HepG2 (cell line): Measurements from ENCODE around the gene IGLON5. TPM values are rescaled to one million over a fixed set of nuclear protein-coding genes. Genes with fewer than 3 reads are reported as not detected.

Experiments
- ATAC-seq: fragments of 200-7000 bp; cut with Tn5 transposase; 3 replicates; pipeline ENCODE4 v1.9.1; 2020; ENCODE audit warnings: mild to moderate bottlenecking, moderate library complexity
- BruUV-seq: library from RNA; stranded (reverse); fragments of 400-500 nt; replicated peaks from 2 replicates; lab custom pipeline; 2021; lab: Mats Ljungman, UMichigan
- CTCF ChIA-PET: fragments of 300-600 bp; formaldehyde crosslinking; extraction: SDS; loops from one replicate; lab custom pipeline; 2021; ENCODE audit warnings: low total read pairs, inconsistent platforms, low intra/inter-chr PET ratio; lab: Yijun Ruan, JAX
- POLR2A ChIA-PET: fragments of 350-600 bp; sonication (Branson Sonifier 250); formaldehyde crosslinking; loops from one replicate; lab custom pipeline; 2020; ENCODE audit warnings: antibody characterized with exemption, inconsistent platforms; lab: Yijun Ruan, JAX
- DNase-seq: peaks from one replicate; pipeline ENCODE4 v3.0.0-alpha.2; 2015; ENCODE audit warnings: low spot score
- FAIRE-seq: peaks from 3 replicates; lab custom pipeline; 2011; peaks lifted over from hg19 to GRCh38; lab: Jason Lieb, UNC
- H2AFZ ChIP-seq: one replicate; pipeline ENCODE4 v1.6.1; 2011; ENCODE audit warnings: low read length, inconsistent platforms
- H3K27ac ChIP-seq: fragments of 300-600 bp; 3 replicates; pipeline ENCODE4 v1.8.0; 2011; ENCODE audit warnings: mixed run types, mild to moderate bottlenecking, mixed read lengths, low read length, inconsistent platforms; ENCODE audit not compliant: insufficient read depth; ENCODE audit errors: extremely low read length
- H3K27me3 ChIP-seq, 2 experiments: fragments of 200-600 bp in 1 of 2; 2 replicates in 1 of 2; 3 replicates in 1 of 2; pipeline versions ENCODE4 v1.6.0 to v1.8.0; 2011; ENCODE audit warnings: low read length in 2 of 2, mild to moderate bottlenecking in 2 of 2, moderate library complexity in 2 of 2, inconsistent platforms in 1 of 2; ENCODE audit not compliant: insufficient read depth in 2 of 2, control insufficient read depth in 1 of 2
- H3K36me3 ChIP-seq, 2 experiments: fragments of 200-600 bp in 1 of 2; replicated peaks in 1 of 2; 2 replicates in 1 of 2; 3 replicates in 1 of 2; pipeline versions ENCODE4 v1.5.1 to v1.8.0; 2011; ENCODE audit warnings: low read length in 2 of 2, inconsistent platforms in 1 of 2; ENCODE audit not compliant: insufficient read depth in 2 of 2, control insufficient read depth in 1 of 2
- H3K4me1 ChIP-seq: 2 replicates; pipeline ENCODE4 v1.5.1; 2012; ENCODE audit warnings: low read length, inconsistent platforms; ENCODE audit not compliant: insufficient read depth
- H3K4me2 ChIP-seq: 2 replicates; pipeline ENCODE4 v1.6.0; 2011; ENCODE audit warnings: low read depth, low read length, inconsistent platforms
- H3K4me3 ChIP-seq, 3 experiments: fragments of 200-600 bp in 1 of 3; sonication (generic), shearing (Covaris generic) in 1 of 3; replicated peaks in 1 of 3; 2 replicates each; pipeline ENCODE4 v1.5.1; 2011 to 2016; ENCODE audit warnings: low read length in 3 of 3, inconsistent platforms in 2 of 3, low read depth in 2 of 3, mild to moderate bottlenecking in 2 of 3, control low read depth in 1 of 3, mixed read lengths in 1 of 3; ENCODE audit not compliant: insufficient read depth in 1 of 3
- H3K79me2 ChIP-seq: one replicate; pipeline ENCODE4 v1.6.1; 2011; ENCODE audit warnings: low read length, inconsistent platforms; ENCODE audit not compliant: insufficient read depth
- H3K9ac ChIP-seq: 2 replicates; pipeline ENCODE4 v1.6.0; 2011; ENCODE audit warnings: mild to moderate bottlenecking, low read depth, low read length, inconsistent platforms; ENCODE audit not compliant: insufficient read depth
- H3K9me3 ChIP-seq: 2 replicates; pipeline ENCODE4 v1.5.1; 2012; ENCODE audit warnings: mild to moderate bottlenecking, low read length
- H4K20me1 ChIP-seq: 2 replicates; pipeline ENCODE4 v1.6.0; 2011; ENCODE audit warnings: inconsistent platforms, mild to moderate bottlenecking, low read length, moderate library complexity; ENCODE audit not compliant: insufficient read depth
- CHCHD3 ChIP-seq: sonication (generic); formaldehyde crosslinking; IDR thresholded peaks from 2 replicates; pipeline ENCODE4 v1.8.0; 2022; ENCODE audit warnings: mild to moderate bottlenecking, missing genetic modification reagents, moderate library complexity
- CSRNP1 ChIP-seq: sonication (generic); formaldehyde crosslinking; IDR thresholded peaks from 2 replicates; pipeline ENCODE4 v1.8.1; 2023; ENCODE audit warnings: mild to moderate bottlenecking, missing genetic modification reagents
- HHEX ChIP-seq: IDR thresholded peaks from 2 replicates; pipeline ENCODE4 v1.6.1; 2016; ENCODE audit warnings: control low read depth
- IKZF5 ChIP-seq: IDR thresholded peaks from 2 replicates; pipeline ENCODE4 v1.6.1; 2018; ENCODE audit warnings: missing genetic modification reagents, mild to moderate bottlenecking, missing compliant biosample characterization
- KLF12 ChIP-seq: sonication (generic); formaldehyde crosslinking; IDR thresholded peaks from 2 replicates; pipeline ENCODE4 v1.4.0; 2020; ENCODE audit warnings: missing genetic modification reagents, borderline replicate concordance
- KLF16 ChIP-seq, 2 experiments: sonication (generic) in 1 of 2; formaldehyde crosslinking in 1 of 2; IDR thresholded peaks; 2 replicates each; pipeline versions ENCODE4 v1.6.1 to v1.8.0; 2016 to 2023; ENCODE audit warnings: missing genetic modification reagents in 2 of 2, missing compliant biosample characterization in 1 of 2
- RNF2 ChIP-seq: fragments of 450-650 bp; conservative IDR thresholded peaks from 2 replicates; pipeline ENCODE4 v1.6.1; 2016; ENCODE audit warnings: low read depth
- SAFB2 ChIP-seq: sonication (generic); formaldehyde crosslinking; IDR thresholded peaks from 2 replicates; pipeline ENCODE4 v1.5.1; 2020; ENCODE audit warnings: missing genetic modification reagents, low read depth, mild to moderate bottlenecking, borderline replicate concordance
- SNAPC5 ChIP-seq: sonication (generic); formaldehyde crosslinking; IDR thresholded peaks from 2 replicates; pipeline ENCODE4 v1.8.1; 2023; ENCODE audit warnings: mild to moderate bottlenecking, missing genetic modification reagents, borderline replicate concordance
- SRSF4 ChIP-seq: fragments of 200-400 bp; formaldehyde crosslinking; IDR thresholded peaks from one replicate; pipeline ENCODE4 v1.6.1; 2018; ENCODE audit warnings: mild to moderate bottlenecking, low read depth, low read length, moderate library complexity; ENCODE audit not compliant: poor library complexity, severe bottlenecking
- SRSF9 ChIP-seq: fragments of 200-400 bp; formaldehyde crosslinking; IDR thresholded peaks from 2 replicates; pipeline ENCODE4 v1.6.1; 2018; ENCODE audit warnings: borderline replicate concordance, mild to moderate bottlenecking, low read depth, low read length; ENCODE audit not compliant: insufficient read depth, poor library complexity, severe bottlenecking
- TGIF2 ChIP-seq: IDR thresholded peaks from 2 replicates; pipeline ENCODE4 v1.6.1; 2016; ENCODE audit warnings: control low read depth, missing compliant biosample characterization
- THAP11 ChIP-seq: IDR thresholded peaks from 2 replicates; pipeline ENCODE4 v1.6.1; 2016; ENCODE audit warnings: missing biosample characterization, missing genetic modification reagents
- ZBTB7B ChIP-seq: sonication (generic); formaldehyde crosslinking; IDR thresholded peaks from 2 replicates; pipeline ENCODE4 v1.4.0; 2020; ENCODE audit warnings: missing genetic modification reagents
- ZFX ChIP-seq: sonication (generic); formaldehyde crosslinking; IDR thresholded peaks from 2 replicates; pipeline ENCODE4 v1.4.0; 2020; ENCODE audit warnings: mild to moderate bottlenecking, low read depth, missing genetic modification reagents, moderate library complexity
- ZNF773 ChIP-seq: sonication (generic); formaldehyde crosslinking; IDR thresholded peaks from 2 replicates; pipeline ENCODE4 v1.4.0; 2020; ENCODE audit warnings: missing genetic modification reagents, borderline replicate concordance
- ZNF800 ChIP-seq: sonication (generic); formaldehyde crosslinking; IDR thresholded peaks from 2 replicates; pipeline ENCODE4 v1.4.0; 2020; ENCODE audit warnings: missing genetic modification reagents
- ZSCAN29 ChIP-seq: sonication (generic); formaldehyde crosslinking; conservative IDR thresholded peaks from 2 replicates; pipeline ENCODE4 v1.4.0; 2020; ENCODE audit warnings: mild to moderate bottlenecking, missing genetic modification reagents
- WGBS: methylation state at CpG from one replicate; pipeline ENCODE4 v1.1.6; 2017; ENCODE audit warnings: low lambda C conversion rate; 5-methylcytosine and 5-hydroxymethylcytosine counted together
- in situ Hi-C: cut with HindIII; loops from 2 replicates; pipeline ENCODE4 v1.10.0; 2017; ENCODE audit warnings: low pct_unique_long_range_greater_than_20kb; ENCODE audit not compliant: extremely low pct_ligation_motif_present
- intact Hi-C: fragments of 100-400 bp; cut with micrococcal nuclease; formaldehyde crosslinking; loops from one replicate; pipeline ENCODE4 v1.10.0; 2022; ENCODE audit not compliant: unreplicated experiment
- polyA plus RNA-seq, 8 experiments: library from polyadenylated mRNA; depleted of rRNA in 3 of 8; stranded (reverse) in 7 of 8; unstranded in 1 of 8; fragments of >200 nt; fragmentation: Illumina TruSeq in 4 of 8; extraction: Trizol in 4 of 8; gene quantifications; 2 replicates each; pipeline versions ENCODE4 v1.2.1 to v1.2.3, GENCODE V29; 2011 to 2016; ENCODE audit warnings: low read depth in 4 of 8, missing spikeins in 1 of 8, mixed read lengths in 1 of 8; ENCODE audit not compliant: insufficient read depth in 1 of 8
- total RNA-seq, 5 experiments: library from RNA; depleted of rRNA; stranded (reverse); fragments of >200 nt; fragmentation: Illumina TruSeq; extraction: Trizol; gene quantifications; 2 replicates each; pipeline ENCODE4 v1.2.3, GENCODE V29; 2016; ENCODE audit warnings: low read depth in 1 of 5

IGLON5 gene
- total and polyA plus RNA-seq, 2 of the 13 experiments (the other 11 are each of a cell fraction or from before 2014, with no cell fraction given), result 0.04 to 5.7 TPM

- FAIRE-seq, result no peak
- Histone ChIP-seq H4K20me1 (no peaks in the 10 kb centered on the region), H3K36me3 (no peaks in the 10 kb centered on the region), H2AFZ (no peak overlapping the region), H3K9me3 (no peaks in the 10 kb centered on the region), H3K27ac (no peak overlapping the region), H3K27me3 (peaks cover 5 to 61% of the 10 kb centered on the region in 2 experiments; a peak in 4 of 5 replicates), H3K4me1 (no peaks in the 10 kb centered on the region), H3K4me3 (no peak overlapping the region), H3K79me2 (no peaks in the 10 kb centered on the region), H3K4me2 (no peak overlapping the region; the same call in 1 of the 2 replicates), H3K9ac (no peak overlapping the region)
- intact Hi-C loops, result no loop called here
- in situ Hi-C loops, result loop anchor here (25.0 kb wide), 1 partner anchor 342 kb away; the partner anchor contains the start of genes SIGLEC14 and SIGLEC5
- WGBS, result 16% methylated on average over 10 of the region's 12 CpGs
- ChIA-PET CTCF (no interaction called here), POLR2A (no interaction called here)
- no TSS peak for BruUV-seq
- ATAC-seq, result no peak
- DNase-seq, result no peak
- TF ChIP-seq CSRNP1, result no peak
- TF ChIP-seq CHCHD3, result no peak
- no peak for TF ChIP-seq TGIF2 (CRISPR knock-in tag)
- no peak for TF ChIP-seq ZNF773 (CRISPR knock-in tag)
- no peak for TF ChIP-seq SAFB2 (CRISPR knock-in tag)
- TF ChIP-seq IKZF5 (CRISPR knock-in tag), result no peak
- no peak for TF ChIP-seq THAP11 (CRISPR knock-in tag)
- TF ChIP-seq KLF16 (CRISPR knock-in tag; IDR thresholded peaks at IDR 0.05), result no peak
- TF ChIP-seq SRSF4, result no peak
- TF ChIP-seq ZNF800 (CRISPR knock-in tag), result no peak
- TF ChIP-seq ZBTB7B (CRISPR knock-in tag), result no peak
- TF ChIP-seq ZFX, result no peak
- no peak for TF ChIP-seq KLF12 (CRISPR knock-in tag)
- no peak for TF ChIP-seq RNF2
- no peak for TF ChIP-seq ZSCAN29 (CRISPR knock-in tag)
- TF ChIP-seq SRSF9, result no peak
- no peak for TF ChIP-seq HHEX (CRISPR knock-in tag)
- TF ChIP-seq SNAPC5 (CRISPR knock-in tag), result no peak
These were observed 16.5 kb upstream of the IGLON5 start for GRCh38 chr19:51294977-51295375.
